TTC549 (cell line): ENCODE results near the gene NPHP4.

Source experiments
- FAIRE-seq: peaks from 2 replicates; lab custom pipeline; 2012; peaks lifted over from hg19 to GRCh38; lab: Jason Lieb, UNC

NPHP4 gene

DNA sequence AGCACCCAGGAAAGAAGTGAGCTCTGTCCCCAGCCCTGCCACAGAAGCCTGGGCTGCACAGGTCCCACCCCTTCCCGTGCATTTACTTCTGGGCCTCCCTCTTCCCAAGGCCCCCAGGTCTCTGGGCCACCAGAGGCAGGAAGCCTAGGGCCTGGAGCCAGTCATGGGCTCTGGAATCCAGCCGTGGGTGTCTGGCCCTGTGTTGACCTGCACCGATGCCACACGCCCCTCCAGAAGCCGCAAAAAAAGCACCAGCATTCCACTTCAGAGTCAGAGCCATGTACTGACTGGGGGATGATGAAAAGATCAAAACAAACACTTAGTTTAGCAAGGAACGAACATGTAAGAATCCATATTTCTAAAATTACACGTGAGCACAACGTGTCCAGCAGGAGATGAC is 141.7 kb downstream of the NPHP4 start:
- no peak for FAIRE-seq

DNA sequence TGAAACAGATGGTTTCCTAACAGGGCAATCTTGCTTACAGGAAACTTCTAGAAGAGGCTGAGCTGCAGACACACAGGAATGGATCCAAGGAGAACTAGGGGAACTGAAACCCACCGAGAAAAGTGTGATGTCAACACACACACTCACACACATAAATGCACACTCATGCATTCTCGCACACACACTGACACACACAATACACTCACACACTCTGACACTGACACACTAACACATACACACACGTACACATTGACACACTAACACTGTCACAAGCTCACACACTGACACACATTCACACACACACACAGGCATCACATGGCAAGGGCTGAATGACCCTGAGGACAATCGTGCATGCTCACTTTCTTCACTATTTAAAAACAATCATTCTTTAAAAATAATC is 142.7 kb downstream of the NPHP4 start:
- no peak for FAIRE-seq

DNA sequence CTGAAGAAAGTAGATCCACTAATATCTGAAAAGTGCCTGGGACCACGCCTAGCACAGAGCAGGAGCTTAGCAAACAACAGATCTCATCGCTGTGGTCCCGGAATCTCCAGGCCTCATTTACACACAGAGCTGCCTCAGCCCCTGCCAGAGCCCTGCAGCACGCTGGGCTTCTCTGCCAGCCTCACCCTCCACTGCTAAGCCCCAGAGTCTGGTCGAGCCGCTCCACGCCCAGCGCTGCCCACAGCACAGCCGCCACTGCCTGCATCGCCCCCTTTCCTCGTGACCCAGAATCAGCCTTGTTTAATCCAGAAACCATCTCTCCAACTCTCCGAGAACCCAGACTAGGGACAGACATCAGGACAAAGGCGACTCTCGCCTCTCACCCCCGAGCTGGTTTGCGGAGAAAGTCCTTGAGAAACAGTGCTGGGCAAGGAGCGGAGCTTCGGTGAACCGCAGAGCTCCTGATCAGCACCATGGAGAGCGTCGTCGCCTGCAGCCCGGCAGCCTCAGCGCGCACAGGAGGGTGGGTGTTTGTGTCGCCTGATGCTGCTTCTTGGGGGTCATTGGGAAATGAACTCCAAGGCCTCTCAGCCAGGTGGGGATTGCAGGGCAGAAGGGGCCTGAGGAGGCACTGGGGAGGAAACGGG is 145.1 kb downstream of the NPHP4 start:
- FAIRE-seq, result no peak

DNA sequence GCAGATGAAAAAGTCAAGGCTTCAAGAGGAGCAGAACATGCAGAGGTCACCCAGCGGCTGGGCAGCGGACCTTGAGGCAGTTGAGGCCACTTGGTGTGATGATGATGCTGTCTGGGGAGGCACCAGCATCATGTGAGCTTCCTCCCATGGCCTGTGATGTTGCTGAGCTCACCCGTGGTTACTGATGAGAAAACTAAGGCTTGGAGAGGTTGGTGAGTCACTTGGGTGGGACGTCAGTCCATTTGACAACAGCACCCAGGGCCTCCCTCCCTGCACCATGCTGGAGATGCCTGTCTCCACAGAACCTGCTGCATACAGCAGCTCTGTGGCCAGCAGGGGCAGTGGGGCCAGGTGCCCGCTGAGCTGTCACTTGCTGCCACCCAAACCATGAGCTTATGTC is 146.8 kb downstream of the NPHP4 start:
- FAIRE-seq, result no peak

DNA sequence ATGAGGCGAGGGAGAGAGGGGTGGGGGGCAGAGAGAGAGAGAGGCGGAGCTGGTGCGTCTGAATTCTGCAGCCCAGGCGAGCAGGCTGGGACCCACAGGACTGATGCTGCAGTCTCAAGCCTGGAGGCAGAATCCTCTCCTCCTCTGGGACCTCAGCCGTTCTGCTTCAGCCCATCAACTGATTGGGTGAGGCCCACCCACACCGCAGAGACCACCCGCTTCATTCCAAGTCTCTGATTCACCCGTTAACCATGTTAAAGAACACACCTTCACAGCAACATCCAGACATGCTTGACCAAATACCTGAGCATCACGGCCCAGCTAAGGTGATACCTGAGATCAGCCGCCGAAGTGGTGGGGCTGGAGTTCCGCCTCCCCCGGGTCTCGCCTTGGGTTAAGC is 147.8 kb downstream of the NPHP4 start:
- no peak for FAIRE-seq

DNA sequence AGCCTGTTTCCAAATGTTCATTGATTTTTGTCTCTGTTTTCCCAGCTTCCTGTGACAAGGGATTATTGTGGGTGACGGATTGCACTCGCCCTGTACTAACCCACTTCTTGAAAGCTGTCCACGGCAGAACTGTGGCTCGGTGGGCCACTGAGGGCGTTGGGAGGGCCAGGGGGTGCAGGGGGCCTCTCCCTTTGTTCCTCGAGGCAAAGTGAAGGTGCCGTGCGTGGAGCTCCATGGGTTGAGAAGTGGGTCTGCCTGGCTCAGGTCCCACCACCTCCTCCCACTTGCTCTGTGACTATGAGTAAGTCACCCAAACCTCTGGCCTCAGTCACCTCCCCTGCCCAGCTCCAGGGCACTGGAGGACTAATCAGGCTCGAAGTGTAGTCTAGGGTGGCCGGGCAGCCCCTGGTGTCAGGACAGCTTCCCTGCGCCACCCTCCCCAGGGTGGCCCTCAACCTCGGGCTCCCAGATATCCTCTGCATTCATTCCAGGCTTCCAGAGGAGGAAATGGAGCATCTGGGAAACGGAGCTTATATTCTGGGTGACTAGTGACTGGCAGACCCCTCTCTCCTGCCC is 148.6 kb downstream of the NPHP4 start:
- no peak for FAIRE-seq

DNA sequence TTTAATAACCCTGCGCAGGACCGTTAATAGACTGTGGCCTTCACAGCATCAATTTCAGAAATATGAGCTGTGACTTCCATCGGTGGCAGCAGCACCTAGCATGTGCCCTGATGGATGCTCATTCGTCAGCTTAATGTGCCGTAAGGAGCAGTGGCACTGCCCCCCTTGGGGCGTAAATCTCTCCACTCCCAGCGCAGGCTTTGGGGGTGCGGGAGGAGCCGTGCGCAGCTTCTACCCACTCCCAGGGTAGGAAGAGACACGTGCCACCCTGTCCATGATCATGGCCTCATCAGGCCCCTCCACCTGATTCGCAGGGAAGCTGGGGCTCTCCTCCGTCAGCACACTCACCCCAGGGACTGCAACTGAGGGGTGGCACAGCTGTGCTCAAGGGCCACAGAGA is 149.5 kb downstream of the NPHP4 start:
- no peak for FAIRE-seq

DNA sequence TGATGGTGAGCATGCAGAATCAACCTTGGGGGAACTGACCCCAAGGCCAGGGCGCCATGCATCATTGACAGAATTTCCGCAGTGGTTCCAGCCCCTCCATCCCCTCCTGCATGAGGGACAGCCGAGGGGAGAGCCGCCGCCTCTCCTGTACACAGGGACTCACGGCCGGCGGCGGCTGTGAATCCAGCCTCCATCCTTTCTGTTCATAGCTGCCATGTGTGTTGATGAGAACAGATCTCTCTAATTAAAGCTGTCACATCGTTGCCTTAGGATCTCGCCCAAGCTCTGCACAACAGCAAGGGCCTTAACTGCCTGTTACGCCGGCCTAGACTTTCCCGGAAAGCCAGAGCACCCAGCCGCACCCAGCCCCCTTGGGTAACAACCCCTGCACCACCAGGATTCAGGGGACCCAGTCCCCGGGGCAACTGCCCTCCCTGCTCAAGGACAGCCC is 151.6 kb downstream of the NPHP4 start:
- no peak for FAIRE-seq

DNA sequence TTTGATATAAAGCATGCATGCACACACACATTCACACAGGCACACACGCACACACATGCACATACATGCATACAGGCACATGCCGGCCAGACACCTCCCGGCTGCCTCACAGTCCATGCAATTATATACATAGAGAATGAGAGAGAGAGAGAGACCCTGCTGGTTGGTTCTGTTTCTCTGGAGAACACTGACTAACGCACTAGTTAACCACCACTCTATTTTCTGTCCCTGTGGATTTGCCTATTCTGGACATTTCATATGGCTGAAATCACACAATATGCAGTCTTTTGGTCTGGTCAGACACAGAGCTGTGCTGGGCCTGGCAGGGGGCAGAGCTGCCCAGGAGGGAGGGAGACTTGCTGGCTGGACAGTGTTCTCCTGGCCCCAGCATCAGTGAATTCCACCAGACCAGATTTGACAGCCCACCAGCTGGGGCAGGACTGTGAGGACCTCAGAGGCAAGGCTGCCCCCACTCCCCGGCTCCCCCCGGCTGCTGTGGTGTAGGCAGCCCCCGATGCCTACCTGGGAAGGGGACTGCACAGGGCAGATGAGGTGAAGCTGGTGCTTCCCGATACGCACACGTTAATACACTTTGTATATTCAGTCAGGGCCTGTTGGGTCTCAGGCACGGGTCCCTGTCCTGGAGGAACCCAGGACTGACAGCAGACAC is 152.2 kb downstream of the NPHP4 start:
- FAIRE-seq, result no peak

DNA sequence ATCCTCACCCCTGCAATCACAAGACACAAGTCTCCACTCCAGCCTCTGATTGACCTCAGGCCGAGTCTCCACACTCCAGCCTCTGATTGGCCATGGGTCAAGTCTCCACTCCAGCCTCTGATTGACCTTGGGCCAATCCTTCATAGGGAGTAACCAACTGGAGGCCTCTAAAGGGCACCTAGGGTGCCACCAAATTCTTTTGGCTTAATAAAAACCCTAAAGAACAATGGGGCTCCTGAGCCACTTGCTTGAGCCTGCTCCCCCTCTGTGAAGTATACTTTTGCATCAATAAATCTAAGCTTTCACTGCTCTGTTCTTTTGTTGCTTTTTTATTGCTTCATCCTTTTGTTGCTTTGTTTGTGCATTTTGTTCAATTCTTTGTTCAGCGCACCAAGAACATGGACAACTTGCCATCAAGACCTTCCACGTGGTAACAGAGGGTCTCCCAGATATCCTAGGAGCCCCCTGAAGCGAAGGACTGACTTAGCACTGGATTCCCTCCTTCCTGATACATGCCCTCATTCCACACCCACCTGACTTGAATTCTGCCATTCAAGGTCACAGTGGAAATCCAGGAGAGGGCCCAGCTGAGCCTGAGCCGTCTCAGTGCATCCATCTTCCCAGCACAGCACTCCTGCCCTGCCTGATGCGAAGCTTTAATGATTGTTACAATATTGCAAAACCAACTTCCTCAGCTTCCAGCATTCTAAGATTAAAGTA is 152.9 kb downstream of the NPHP4 start:
- FAIRE-seq, result no peak

DNA sequence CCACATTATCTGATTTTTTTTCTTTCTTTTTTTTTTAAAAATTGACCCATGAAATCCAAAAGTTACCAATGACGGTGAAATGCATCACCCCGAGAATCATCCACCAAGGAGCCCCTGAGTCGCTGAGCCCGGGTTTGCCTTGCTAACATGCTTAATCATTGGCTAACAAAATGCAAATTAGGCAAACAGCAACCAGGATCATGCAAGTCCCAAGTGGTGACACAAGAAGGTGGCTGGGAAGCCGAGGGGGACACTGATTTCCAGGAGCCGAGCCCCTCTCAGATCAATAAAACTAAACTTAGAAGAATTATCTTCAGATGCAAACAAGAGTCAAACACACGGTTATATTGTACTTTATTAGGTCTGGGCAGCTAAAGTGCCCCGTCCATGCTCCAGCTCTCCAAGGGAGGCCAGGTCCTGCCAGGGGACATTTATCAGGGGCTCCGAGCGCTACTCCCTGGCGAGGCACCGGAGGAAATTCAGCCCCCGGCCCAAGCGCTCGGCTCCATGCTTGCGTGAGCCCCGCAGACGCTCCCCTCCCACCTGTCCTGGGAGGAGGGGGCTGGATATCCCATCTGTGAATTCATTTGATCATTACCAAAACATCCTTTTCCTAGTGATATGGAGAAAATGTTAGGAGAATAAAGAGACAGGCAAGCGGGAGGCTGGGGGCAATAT is 154.1 kb downstream of the NPHP4 start:
- no peak for FAIRE-seq

DNA sequence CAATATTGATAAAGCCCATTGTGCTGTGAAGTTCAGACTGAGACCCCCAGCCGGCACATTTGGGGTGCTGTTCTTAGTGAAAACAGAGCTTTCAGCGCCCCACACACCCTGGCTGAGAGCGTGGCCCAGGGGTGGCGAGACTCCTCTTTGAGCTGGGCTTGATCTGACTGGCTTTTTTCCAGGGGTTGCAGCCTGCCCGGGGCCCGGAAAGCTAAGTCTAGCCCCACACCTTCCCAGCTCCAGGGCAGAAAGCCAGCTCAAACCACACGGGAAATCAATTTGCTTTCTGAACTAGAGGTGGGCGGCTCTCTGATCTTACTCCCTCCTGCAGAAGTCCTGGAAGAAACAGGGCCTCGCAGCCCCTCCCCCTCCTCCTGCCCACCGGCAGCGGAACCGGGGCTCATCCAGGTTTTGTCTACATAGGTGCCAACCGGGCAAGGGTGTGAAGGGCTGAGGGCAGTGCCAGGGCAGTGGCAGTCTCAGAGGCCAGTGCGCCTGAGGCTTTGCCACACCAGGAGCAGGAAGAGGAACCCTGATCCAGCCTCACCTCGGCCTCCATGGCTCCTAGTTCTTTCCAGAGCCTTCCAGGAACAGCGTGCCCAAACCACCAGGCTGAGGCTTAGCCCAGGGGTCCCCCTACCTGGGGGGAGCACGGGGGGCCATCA is 155.3 kb downstream of the NPHP4 start:
- FAIRE-seq, result no peak

DNA sequence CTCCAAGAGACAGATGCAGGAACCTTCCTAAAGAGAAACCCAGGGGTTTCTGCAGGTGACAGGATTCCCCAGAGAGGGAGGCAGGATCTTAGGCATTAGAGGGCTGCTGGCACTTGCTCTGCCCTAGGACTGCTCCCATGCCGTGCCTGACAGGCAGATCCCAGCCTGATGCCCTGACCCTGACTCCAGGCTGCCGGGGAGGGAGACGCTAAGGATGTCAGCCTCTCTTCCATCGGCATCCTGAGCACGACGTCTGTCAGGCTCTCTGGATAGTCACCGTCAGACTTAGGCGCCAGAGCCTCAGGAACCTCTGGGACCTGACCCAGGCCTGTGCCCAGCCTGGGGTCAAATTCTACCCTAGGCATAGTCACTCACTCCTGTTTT is 157.1 kb downstream of the NPHP4 start:
- no peak for FAIRE-seq

DNA sequence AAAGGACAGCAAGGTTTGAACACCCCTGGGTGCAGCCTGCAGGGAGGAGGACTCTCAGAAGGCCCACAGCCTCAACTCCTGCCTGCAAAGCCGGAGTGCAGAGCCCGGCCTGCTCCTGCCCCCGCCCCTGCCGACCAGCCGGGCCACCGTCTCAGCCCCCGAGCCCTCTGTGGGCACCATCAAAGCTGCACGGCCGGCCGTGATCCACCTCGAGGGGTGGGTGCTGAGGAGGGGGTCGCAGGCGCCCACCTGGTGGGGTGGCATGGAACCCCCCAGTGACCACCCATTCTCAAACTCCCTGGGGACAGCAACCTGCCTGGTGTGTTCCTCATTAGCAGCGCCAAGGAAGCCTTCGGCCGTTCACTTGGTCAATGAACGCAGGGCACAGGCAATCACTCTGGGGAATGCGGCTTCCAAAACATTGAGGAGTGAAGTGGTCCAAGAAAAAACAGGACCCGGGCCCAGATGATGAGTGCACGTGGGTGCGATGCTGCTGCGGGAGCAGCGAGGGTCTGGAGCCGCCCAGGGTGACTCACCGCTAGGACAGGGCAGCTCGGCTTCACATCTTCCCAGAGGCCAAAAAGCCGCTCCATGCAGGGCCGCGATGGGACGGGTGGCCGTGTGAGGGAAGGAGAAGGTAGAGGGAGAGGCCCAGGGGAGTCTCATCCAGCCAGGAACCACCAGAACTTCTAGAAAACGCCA is 157.6 kb downstream of the NPHP4 start:
- FAIRE-seq, result no peak

DNA sequence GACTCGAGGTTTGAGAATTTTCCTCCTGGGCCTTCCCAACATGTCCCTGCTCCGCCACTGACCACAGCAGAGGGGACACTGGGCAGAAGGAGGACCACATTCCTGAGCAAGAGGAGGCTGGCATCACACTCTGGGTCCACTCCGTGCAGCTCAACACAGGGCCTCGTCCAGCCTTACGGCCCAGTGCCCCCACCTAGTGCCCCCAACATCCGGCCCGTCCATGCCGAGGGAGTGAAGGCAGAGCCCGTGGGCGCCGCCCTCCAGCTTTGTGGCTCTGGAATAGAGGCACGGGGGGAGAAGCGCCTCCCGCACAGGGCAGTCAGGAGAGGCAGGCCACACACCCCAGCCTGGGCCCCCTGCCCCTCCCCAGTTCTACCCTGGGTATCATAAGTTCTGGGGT is 158.3 kb downstream of the NPHP4 start:
- FAIRE-seq, result no peak

DNA sequence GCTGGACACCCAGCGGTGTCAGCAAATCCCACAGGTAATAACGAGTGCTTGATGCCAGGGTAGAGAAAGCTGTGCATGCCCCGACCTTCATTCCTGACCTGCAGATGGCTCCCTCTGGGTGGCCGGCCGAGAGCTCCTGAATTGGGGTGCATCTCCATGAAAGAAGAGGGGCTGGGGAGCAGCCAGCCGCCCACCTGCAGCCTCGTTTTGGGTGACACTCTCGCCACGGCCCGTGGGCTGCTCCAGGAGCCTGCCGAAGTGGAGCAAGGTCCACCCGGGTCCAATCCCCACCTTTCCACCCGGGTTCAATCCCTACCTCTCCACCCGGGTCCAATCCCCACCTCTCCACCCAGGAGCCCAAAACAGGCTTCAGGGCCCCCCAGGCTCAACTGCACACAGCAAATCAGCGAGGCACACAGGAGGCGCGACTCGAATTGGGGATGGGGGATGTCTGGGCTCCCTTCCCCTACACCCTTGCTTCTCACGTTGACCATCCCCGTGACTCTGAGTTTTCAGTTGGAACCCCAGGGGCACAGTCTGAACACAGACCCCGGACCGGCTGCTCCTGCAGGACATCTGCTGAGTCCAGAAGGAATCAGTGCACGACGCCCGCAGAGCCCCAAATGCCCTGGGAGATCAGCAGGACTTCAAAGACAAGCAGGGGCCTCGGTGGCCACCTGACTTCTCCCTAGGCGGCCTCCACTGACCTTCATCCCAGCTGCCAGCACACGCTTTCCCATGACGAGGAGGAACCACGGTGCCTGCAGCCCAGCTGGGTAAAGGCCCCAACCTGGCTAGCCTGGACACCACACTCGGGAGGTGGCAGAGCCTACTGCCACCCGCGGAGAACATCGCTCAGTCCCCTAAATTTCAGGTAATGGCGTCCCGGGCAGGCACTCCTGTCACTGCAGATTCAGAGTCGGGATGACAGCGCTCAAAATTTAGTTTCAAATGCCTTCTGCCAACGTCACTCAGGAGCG is 159.0 kb downstream of the NPHP4 start:
- no peak for FAIRE-seq

DNA sequence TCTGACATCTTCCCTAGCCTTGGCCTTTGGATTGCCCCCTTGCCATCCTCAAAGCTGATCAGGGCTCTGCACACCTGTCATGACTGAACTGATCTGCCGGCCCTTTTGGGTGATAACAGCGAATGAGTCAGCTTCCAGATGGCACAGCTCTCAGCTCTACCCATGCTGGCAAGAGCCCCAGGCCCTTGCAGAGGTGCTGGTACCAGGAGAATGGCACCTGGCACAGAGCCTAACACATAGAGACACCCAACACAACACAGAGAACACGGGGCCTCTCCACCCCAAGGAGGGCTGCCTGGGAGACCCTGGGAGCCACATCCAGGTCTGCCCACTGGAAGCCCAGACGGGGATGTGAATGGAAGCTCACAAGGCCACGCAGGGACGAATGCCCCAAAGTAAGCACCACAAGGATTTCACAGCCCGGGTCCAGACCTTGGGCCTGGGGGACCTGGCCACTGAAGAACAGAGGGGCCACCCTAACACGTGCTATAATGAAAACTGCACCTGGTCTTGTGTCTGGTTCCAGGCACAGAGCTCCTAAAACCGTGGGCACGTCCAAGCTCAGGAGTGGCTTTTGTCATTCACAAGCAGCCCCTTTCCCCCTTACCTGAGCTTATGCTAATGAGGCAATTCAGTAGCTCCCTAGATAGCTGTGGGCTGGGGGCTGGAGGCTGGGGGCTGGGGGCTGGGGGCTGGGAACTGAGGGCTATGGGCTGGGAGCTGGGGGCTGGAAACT is 160.5 kb downstream of the NPHP4 start:
- no peak for FAIRE-seq

DNA sequence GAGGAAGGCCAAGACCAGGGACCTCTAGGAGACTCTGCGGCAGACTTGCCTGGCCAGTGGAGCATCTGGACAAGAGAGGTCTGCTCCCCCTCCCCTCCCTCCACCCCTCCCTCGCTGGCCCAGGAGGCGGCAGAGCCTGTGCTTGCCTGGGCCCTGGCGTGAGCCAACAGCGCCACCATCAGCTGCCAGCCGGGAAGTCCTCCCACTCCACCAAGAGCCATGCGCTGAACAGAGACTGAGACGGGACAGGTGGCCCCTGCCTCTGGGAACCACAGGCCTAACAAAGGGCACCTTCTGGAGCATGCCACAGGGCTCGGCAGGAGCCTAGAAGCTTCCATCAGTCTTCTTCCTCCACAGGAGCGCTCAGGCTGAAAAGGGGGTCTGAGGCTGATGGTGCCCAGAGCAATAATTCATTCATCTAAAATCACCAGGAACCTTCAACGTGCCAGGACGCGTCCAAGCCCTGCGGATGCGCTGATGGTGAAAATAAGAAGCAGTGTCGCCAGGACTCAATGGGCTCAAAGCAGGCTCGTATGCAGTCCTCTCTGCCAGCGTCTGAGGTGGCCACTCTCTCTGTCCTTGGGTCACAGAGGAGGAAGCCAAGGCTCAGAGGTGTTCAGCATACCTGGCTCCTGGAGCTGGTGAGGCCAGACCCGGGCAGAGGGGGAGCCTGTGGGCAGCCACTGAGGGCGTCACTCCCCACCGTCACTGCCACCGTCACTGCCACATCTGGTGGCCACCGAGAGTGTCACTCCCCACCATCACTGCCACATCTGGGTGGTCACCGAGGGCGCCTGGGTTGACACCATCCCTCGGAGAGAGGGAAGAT is 161.2 kb downstream of the NPHP4 start:
- FAIRE-seq, result no peak

DNA sequence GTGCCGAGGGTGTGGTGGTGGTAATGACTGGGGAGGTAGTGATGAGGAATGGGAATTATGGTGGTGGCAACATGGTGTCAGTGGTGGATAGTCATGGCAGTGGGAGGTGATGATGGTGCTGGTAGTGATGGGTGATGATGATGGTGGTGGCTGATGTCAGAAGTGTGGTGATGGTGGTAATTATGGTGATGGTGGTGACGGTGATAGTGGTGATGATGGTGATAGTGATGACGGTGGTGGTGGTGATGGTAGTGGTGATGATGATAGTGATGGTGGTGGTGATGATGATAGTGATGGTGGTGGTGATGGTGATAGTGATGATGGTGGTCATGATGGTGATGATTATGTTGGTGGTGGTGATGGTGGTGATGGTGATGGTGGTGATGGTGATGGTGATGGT is 162.8 kb downstream of the NPHP4 start:
- no peak for FAIRE-seq
